CD4-positive, alpha-beta T cell (primary cell): ENCODE measurements around the gene ZNF177. TPM values are rescaled to one million over a fixed set of nuclear protein-coding genes. Genes with fewer than 3 reads are reported as not detected.

Experiments
- ATAC-seq: fragments of 200-7000 bp; cut with Tn5 transposase; one replicate; pipeline ENCODE4 v1.10.0; 2022; ENCODE audit warnings: mild to moderate bottlenecking; ENCODE audit not compliant: poor library complexity
- CTCF ChIA-PET: fragments of 350-600 bp; sonication (Branson Sonifier 250); formaldehyde crosslinking; loops from one replicate; lab custom pipeline; 2021; ENCODE audit warnings: antibody characterized with exemption, inconsistent platforms; lab: Charles Lee
- POLR2A ChIA-PET: fragments of 350-600 bp; sonication (Branson Sonifier 250); formaldehyde crosslinking; loops from one replicate; lab custom pipeline; 2021; ENCODE audit warnings: antibody characterized with exemption, inconsistent platforms; lab: Charles Lee
- DNase-seq, 14 experiments: peaks; one replicate each; pipeline ENCODE4 v3.0.0-alpha.2; 2013 to 2020; ENCODE audit warnings: mixed read lengths in 2 of 14
- H3K27ac ChIP-seq, 2 donors: one replicate each; pipeline versions ENCODE4 v1.5.1 to v1.7.0; 2013; ENCODE audit warnings: low read length in 2 of 2, low read depth in 1 of 2, mild to moderate bottlenecking in 1 of 2
- H3K27me3 ChIP-seq, 2 experiments: 1 replicate in 1 of 2; 2 replicates in 1 of 2; pipeline versions ENCODE4 v1.6.1 to v1.7.0; 2013; ENCODE audit warnings: low read length in 2 of 2, control low read depth in 1 of 2, mild to moderate bottlenecking in 1 of 2, moderate library complexity in 1 of 2; ENCODE audit not compliant: insufficient read depth in 2 of 2, control insufficient read depth in 1 of 2
- H3K36me3 ChIP-seq: one replicate; pipeline ENCODE4 v1.6.1; 2013; ENCODE audit warnings: low read length, control low read depth; ENCODE audit not compliant: insufficient read depth
- H3K4me1 ChIP-seq: one replicate; pipeline ENCODE4 v1.6.1; 2013; ENCODE audit warnings: low read length, control low read depth; ENCODE audit not compliant: insufficient read depth
- H3K4me3 ChIP-seq: one replicate; pipeline ENCODE4 v1.5.1; 2013; ENCODE audit warnings: mild to moderate bottlenecking, low read length, moderate library complexity
- H3K9me3 ChIP-seq, 2 experiments: 1 replicate in 1 of 2; 2 replicates in 1 of 2; pipeline versions ENCODE4 v1.6.1 to v1.7.0; 2013; ENCODE audit warnings: low read length in 2 of 2, mild to moderate bottlenecking in 2 of 2, control low read depth in 1 of 2, moderate library complexity in 1 of 2; ENCODE audit not compliant: control insufficient read depth in 1 of 2, insufficient read depth in 1 of 2
- H3K27ac Mint-ChIP-seq: one replicate; pipeline ENCODE4 v1.8.0; 2020; ENCODE audit warnings: mixed read lengths
- H3K27me3 Mint-ChIP-seq: one replicate; pipeline ENCODE4 v1.8.0; 2021; ENCODE audit warnings: mixed read lengths
- H3K36me3 Mint-ChIP-seq: one replicate; pipeline ENCODE4 v1.8.0; 2021; ENCODE audit warnings: low read depth, mixed read lengths
- H3K4me1 Mint-ChIP-seq: one replicate; pipeline ENCODE4 v1.8.0; 2021; ENCODE audit warnings: low read depth, mixed read lengths
- H3K4me3 Mint-ChIP-seq: one replicate; pipeline ENCODE4 v1.8.0; 2020; ENCODE audit warnings: mild to moderate bottlenecking, mixed read lengths
- H3K9me3 Mint-ChIP-seq: one replicate; pipeline ENCODE4 v1.8.0; 2020; ENCODE audit warnings: mixed read lengths
- intact Hi-C, 2 experiments: fragments of 100-400 bp; cut with DNase I in 1 of 2; cut with micrococcal nuclease in 1 of 2; formaldehyde crosslinking; loops; one replicate each; pipeline versions ENCODE4 v1.15.1 to v1.9.0; 2023 to 2025; cut with DNase I, micrococcal nuclease
- total RNA-seq, 174 experiments: library from RNA in 2 of 174; stranded (reverse) in 2 of 174; gene quantifications; one replicate each; pipeline ENCODE4 v1.2.3 and lab custom pipeline; 2021 to 2026
- TF ChIP-seq, protein P1 (sequence below): fragments of 200-600 bp; IDR thresholded peaks from one replicate; pipeline ENCODE4 v1.8.0; 2022; ENCODE audit warnings: antibody characterized with exemption, mild to moderate bottlenecking

The ZNF177 gene
- total RNA-seq, 2 experiments from 2014 or later = 1.6 TPM; not detected in 1

DNA sequence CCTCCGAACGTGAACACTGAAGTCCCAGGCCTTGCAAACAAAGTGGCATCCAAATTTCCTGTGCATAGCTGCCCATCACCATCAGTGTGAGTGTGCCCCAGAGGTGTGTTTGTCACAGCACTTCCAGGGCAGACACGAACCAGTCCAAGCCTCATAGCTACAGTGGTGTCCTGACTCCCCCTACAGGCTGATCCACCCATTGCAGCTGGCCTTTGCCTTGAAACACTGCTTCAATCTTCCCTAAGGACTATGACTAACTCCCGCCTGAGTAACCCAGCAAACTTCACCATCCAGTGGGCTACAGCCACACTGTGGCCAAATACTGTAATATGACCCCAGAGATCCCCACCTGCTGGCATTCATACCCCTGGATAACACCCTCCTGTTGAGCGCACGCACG is 68.7 kb downstream of the ZNF177 start:
- H3K4me1 ChIP-seq = peaks cover 19% of the 10 kb centered on the region
- Mint-ChIP-seq H3K9me3 (peaks cover 8% of the 10 kb centered on the region), H3K27me3 (no peaks in the 10 kb centered on the region), H3K4me3 (peak overlapping the region; percentile 71), H3K27ac (peak overlapping the region; percentile 25), H3K36me3 (peaks cover 100% of the 10 kb centered on the region), H3K4me1 (peaks cover 56% of the 10 kb centered on the region)
- H3K4me3 ChIP-seq = no peak overlapping the region
- TF ChIP-seq, protein P1, sequence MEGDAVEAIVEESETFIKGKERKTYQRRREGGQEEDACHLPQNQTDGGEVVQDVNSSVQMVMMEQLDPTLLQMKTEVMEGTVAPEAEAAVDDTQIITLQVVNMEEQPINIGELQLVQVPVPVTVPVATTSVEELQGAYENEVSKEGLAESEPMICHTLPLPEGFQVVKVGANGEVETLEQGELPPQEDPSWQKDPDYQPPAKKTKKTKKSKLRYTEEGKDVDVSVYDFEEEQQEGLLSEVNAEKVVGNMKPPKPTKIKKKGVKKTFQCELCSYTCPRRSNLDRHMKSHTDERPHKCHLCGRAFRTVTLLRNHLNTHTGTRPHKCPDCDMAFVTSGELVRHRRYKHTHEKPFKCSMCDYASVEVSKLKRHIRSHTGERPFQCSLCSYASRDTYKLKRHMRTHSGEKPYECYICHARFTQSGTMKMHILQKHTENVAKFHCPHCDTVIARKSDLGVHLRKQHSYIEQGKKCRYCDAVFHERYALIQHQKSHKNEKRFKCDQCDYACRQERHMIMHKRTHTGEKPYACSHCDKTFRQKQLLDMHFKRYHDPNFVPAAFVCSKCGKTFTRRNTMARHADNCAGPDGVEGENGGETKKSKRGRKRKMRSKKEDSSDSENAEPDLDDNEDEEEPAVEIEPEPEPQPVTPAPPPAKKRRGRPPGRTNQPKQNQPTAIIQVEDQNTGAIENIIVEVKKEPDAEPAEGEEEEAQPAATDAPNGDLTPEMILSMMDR = peak; percentile 46
- ChIA-PET POLR2A (no interaction called here), CTCF (interaction anchor here (1.0 to 2.4 kb wide), 4 partner anchors 14 to 226 kb away, joined by 3 to 11 read pairs (median 4); no protein-coding TSS in a partner anchor)
- peaks cover 2 to 9% of the 10 kb centered on the region in 2 experiments for H3K9me3 ChIP-seq
- no peak for ATAC-seq
- peak in 9 of 14 experiments; percentile 13 to 68 (median 35) for DNase-seq
- H3K27me3 ChIP-seq = no peaks in the 10 kb centered on the region
- no peak overlapping the region for H3K27ac ChIP-seq
- peaks cover 61% of the 10 kb centered on the region for H3K36me3 ChIP-seq
- intact Hi-C loops = loop anchor here (1.0 to 10.0 kb wide), 7 partner anchors 103 to 597 kb away; partner anchors contain the start of genes MBD3L1 (in 1 of the 2), ZNF121 (in 1 of the 2), ZNF317 (in 1 of the 2) and ZNF426 (in 1 of the 2)

Other genes starting within 250 kb of the ZNF177 start
- not detected for gene OR7G1, start 247.2 kb upstream of the ZNF177 start, total RNA-seq
- not detected for gene OR7G3, start 236.1 kb upstream of the ZNF177 start, total RNA-seq
- gene ZNF317, start 222.6 kb upstream of the ZNF177 start, total RNA-seq = 100 to 1,000 TPM; 110 TPM
- gene OR7D2, start 184.0 kb upstream of the ZNF177 start, total RNA-seq = not detected
- not detected for gene OR7D4, start 143.4 kb upstream of the ZNF177 start, total RNA-seq
- not detected for gene OR7E24, start 112.1 kb upstream of the ZNF177 start, total RNA-seq
- 10 to 100 TPM; 13.4 to 14.2 TPM for gene ZNF699, start 53.2 kb upstream of the ZNF177 start, total RNA-seq
- gene ZNF559, start 38.8 kb upstream of the ZNF177 start, total RNA-seq = 1 to 10 TPM; 4.7 to 6.5 TPM
- 10 to 100 TPM; 45.5 to 46.2 TPM for gene ZNF266, start 72.6 kb downstream of the ZNF177 start, total RNA-seq
- gene ZNF560, start 135.6 kb downstream of the ZNF177 start, total RNA-seq = not detected
- gene ZNF426, start 175.6 kb downstream of the ZNF177 start, total RNA-seq = 10 to 100 TPM; 14.9 to 15.3 TPM
- 10 to 100 TPM; 42.0 to 42.1 TPM for gene ZNF121, start 221.5 kb downstream of the ZNF177 start, total RNA-seq